HG03139 (cell line): ENCODE results near the gene EFNA1.

Experiments
- ATAC-seq: cut with Tn5 transposase; IDR thresholded peaks from one replicate; pipeline ENCODE4 v1.9.1; 2021; ENCODE audit not compliant: unreplicated experiment

EFNA1 gene

DNA sequence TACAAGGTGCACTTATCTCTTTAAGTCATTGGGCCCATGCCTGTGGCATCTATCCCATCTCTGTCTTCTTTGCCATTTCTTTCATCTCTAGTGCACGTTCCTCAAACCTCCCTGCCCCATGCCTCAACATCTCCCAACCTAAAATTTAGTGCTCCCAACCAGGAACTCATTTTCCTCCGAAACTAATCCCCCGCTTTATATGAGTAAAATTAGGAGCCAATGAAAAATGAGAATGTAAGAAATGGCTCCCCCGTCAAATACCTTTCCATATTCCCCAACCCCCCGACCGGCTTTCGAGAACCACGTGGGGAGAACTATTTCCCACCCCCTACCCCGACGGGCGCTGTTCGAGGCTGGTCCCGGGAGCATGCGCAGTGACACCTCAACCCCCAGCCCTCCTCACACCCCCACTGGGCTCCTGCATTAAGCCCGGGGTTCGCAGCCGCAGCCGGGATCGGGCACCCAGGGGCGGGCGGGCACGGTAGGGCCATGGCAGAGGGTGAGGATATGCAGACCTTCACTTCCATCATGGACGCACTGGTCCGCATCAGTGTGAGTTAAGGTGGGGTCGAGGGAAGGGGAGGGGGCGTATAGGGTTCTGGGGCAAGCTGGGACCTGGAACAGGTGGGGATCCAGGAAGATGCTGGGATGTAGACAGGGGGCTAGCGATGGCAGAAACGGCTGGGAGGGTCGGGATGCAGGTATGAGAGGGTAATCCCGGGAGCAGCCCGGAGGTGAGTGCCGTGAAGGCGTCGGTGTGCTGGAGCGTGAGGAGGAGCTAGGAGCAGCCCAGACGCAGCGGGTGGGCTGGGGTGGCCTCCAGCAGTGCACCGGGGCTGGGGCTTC lies 46.0 kb downstream of the EFNA1 start, which contains the start of gene TRIM46:
Gene TRIM46 (plus strand): TSS at position 372 of the 846 bp plus-strand sequence. CDS start 118 bp downstream, at position 490.
- no peak for ATAC-seq

DNA sequence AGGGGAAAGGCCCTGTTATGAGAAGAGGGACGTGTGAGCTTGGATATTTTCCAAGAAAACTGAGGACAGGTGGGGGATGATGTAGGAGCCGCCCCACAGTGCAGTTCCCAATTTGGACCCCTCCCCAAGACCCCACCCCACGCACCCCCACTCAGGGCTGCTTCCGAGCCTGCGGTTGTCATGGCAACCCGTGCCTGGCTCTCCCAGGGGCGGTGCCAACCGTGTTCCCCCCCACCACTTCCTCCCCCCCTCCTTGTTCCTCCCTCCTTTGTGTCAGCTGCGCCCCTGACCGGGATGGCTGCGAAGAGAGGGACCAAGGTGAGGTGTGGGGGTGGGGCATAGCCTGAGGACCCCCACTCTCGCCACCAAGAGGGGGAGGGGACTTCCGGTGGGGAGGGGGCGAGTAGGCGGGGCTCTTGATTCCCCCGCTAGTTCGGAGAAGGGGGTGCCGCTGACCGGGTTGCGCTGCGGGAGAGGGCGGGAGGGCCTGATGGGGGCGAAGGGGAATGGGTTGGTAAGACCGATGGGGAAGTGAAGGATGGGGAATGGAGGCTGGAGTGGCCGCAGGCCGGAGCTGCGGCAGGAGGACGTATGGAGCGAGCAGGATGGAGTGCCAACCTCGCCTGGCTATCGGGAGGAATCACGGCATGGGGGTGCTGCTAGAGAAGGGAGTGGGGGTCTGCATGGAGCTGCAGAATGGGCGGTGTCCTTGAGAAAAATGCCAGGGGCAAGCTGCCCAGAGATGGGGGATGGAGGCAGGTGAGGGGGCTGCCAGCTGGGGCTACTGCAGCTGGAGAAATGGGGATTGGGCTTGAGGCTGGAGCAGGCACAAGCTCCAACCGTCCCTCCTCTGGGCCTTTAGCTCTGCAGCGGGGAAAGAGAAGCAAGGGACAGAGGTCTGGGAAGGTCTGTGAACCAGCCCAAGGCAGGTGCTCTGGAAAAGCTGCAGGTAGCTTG lies 46.9 kb downstream of the EFNA1 start:
- ATAC-seq = no peak

DNA sequence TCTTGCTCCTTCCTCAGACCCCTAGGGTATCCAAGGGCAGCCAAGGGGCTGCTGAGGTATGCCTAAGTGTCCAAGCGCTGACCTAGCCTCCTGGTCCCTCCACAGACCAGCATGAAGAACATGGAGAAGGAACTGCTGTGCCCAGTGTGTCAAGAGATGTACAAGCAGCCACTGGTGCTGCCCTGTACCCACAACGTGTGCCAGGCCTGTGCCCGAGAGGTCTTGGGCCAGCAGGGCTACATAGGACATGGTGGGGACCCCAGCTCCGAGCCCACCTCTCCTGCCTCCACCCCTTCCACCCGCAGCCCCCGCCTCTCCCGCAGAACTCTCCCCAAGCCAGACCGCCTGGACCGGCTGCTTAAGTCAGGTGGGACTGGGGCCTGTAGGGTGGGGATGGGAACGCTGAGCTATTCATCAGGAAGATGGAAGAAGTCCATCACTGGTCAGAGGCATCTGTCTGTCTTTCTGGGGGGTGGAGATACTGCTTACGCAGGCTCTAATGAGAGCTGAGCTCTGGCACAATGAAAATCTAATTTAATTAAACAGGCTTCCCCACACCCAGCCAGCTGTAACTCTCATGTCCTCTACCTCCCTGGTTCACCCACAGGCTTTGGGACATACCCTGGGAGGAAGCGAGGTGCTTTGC lies 47.7 kb downstream of the EFNA1 start:
- ATAC-seq = no peak

DNA sequence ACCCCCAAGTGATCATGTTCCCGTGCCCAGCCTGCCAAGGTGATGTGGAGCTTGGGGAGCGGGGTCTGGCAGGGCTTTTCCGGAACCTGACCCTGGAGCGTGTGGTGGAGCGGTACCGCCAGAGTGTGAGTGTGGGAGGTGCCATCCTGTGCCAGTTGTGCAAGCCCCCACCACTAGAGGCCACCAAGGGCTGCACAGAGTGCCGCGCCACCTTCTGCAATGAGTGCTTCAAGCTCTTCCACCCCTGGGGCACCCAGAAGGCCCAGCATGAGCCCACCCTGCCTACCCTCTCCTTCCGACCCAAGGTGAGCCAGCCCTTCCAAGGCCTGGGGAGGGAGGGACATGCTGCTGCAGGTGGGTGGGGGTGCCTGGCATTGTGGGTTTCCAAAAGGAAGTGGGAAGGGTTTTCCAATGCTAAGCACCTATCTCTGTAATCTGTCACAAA lies 48.3 kb downstream of the EFNA1 start:
- ATAC-seq = no peak

DNA sequence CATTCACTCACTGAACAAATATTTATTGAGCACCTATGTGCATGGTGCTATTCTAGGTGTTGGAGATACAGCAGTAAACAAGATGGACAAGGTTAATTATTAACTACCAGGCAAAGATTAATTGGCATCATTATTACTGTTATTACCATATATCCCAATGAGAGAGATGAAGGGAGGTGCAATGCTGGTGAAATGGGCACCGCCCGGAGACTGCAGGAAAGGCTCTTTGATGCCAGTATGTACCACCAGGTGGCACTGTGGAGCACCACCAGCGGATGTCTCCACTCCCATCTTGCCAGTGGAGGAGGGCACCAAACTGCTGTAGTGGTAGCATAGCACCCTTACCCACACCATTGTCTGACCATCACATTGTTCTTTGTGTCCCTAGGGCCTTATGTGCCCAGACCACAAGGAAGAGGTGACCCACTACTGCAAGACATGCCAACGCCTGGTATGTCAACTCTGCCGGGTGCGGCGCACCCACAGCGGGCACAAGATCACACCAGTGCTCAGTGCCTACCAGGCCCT lies 48.9 kb downstream of the EFNA1 start:
- ATAC-seq = no peak

DNA sequence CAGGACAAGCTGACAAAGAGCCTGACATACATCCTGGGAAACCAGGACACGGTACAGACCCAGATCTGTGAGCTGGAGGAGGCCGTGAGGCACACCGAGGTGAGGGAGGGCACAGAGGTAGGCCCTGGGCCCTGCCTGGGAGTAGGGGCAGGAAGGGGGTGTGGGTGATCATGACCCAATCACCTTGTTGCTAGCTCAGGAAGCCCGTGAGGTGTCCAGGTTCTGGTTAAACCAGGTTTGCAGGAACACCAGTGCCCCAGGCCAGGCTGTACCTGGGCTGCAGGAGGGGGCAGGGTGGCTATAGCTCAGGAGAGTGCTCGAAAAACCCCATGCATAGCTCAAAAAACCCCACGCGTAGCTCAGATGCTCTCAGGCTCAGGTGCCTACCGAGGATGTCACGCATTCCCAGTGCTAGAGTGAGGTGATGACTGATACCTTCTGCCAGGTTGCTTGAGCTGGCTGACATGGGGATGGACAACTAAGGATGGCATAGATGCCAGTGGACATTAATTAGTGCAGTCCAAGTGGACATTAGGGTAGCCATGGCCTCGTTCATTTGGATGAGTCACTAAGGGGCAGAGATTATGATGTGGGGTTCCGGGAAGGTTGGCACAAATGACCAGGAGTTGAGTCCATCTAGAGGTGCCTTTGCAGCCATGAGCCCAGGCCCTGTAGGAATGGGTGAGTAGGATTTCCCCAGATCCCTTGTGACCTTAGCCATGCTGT lies 49.7 kb downstream of the EFNA1 start:
- ATAC-seq = no peak

DNA sequence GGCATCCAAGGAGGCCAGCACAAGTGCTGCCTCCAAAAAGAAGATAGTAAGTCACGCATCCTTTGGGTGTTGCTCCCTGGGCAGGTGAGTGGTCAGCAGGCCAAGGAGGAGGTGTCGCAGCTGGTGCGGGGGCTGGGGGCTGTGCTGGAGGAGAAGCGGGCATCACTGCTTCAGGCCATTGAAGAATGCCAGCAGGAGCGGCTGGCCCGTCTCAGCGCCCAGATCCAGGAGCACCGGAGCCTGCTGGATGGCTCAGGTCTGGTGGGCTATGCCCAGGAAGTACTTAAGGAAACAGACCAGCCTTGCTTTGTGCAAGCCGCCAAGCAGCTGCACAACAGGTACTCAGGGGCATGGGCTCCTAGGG lies 50.2 kb downstream of the EFNA1 start:
- no peak for ATAC-seq

DNA sequence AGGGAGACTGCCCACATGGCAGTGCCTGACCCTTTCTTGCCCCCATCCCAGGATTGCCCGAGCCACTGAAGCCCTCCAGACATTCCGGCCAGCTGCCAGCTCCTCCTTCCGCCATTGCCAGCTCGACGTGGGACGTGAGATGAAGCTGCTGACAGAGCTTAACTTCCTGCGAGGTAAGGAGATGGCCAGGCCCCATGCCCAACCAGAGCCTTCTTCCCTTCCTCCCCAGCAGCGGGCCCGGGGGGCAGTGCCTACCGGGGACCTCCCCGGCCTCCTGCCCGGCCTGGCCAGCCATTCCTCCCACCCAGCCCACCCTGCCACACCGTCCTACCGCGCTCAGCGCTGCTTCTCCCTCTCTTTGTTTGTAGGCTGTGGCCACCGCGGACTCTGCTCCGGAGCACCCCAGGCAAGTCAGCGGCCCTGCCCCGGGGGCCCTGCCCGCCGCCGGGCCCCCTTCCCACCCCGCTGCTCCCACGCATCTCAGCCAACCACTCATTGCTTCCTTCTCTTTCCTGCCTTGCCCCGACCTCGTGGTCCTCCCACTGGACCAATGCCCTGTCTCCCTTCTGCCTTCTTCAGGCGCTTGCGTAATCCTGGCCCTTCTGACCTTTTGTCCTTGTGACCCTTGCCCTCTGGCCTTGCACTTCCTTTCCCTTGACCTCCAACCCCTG lies 50.9 kb downstream of the EFNA1 start:
- no peak for ATAC-seq

DNA sequence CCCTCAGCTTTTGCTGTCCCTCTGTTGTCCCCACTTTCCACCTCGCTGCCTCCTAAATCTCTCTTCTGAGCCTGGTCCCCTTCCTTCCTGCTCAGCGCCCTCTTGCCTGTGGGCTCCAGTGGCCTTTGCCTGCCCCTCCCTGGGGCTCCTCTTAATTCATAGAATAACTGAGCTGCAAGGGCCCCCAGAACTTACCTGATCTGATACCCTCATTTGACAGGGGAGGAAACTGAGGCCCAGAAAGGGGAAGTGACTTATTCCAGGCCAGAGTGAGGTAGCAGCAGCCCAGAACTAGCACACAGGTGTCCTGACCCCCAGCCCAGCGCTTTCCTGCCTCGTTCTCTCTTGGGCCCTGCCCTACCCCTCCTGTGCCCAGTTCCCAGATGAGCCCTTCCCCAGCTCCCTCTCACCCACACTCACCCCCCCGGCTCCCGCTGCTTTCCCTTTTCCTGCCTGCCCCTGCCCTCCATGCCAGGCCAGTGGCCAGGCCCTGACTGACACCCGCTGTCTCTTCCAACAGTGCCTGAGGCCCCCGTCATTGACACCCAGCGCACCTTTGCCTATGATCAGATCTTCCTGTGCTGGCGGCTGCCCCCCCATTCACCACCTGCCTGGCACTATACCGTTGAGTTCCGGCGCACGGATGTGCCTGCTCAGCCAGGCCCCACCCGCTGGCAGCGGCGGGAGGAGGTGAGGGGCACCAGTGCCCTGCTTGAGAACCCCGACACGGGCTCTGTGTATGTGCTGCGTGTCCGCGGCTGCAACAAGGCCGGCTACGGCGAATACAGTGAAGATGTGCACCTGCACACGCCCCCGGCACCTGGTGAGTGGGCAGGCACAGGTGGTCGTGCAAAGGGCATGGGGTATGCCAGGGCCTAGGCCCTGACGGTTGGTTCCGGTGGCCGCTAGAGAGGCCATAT lies 51.7 kb downstream of the EFNA1 start:
- no peak for ATAC-seq

DNA sequence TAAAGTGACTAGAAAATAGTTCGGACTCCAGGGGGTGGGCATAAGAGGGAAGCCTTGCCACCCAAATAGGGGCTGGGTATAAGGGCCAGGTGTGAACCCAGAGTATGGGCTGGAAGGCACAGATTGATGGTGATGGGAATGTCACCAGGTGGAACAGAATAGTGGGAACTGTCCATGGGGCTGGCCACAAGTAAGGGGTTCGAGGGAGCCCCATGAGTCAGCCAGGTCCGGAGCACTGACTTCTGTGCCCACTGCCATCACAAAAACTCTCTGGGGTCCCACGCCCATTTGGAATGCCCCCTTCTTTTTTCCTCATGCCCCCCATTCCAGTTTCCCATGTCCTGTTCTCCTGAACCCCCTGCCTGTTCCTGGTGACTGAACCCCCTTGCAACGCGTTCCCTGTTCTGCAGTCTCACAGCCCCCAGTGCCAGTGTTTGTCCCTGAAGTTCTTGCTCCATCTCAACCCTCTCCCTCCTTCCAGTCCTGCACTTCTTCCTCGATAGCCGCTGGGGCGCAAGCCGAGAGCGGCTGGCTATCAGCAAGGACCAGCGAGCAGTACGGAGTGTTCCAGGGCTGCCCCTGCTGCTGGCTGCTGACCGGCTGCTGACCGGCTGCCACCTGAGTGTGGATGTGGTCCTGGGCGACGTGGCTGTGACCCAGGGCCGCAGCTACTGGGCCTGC lies 53.8 kb downstream of the EFNA1 start:
- ATAC-seq = no peak

DNA sequence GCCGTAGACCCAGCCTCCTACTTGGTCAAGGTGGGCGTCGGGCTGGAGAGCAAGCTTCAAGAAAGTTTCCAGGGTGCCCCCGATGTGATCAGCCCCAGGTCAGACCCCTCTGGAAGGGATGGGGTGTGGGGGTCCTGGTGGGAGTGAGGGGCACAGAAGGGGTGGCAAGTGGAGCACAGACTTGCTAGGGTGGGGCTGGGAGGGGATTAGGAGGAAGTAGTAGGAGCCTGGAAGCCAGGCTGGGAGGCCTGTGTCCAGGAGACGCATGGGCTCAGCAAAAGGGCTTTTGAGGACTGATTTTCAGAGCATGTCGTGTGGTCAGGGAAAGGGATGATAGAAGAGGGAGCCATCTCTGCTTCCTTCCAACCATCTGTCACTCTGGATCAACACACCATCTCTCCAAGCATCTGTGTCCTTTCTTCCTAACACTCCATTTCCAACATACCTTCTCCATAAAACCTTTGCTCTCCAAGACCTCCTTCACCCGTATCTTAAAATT lies 54.4 kb downstream of the EFNA1 start:
- ATAC-seq = no peak

DNA sequence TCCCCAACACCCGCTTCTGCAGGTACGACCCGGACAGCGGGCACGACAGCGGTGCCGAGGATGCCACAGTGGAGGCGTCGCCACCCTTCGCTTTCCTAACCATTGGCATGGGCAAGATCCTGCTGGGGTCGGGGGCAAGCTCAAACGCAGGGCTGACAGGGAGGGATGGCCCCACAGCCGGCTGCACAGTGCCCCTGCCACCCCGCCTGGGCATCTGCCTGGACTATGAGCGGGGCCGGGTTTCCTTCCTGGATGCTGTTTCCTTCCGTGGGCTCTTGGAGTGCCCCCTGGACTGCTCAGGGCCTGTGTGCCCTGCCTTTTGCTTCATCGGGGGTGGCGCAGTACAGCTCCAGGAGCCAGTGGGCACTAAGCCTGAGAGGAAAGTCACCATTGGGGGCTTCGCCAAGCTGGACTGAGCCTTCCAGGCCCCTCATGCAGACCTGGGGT lies 56.1 kb downstream of the EFNA1 start:
- ATAC-seq = no peak

DNA sequence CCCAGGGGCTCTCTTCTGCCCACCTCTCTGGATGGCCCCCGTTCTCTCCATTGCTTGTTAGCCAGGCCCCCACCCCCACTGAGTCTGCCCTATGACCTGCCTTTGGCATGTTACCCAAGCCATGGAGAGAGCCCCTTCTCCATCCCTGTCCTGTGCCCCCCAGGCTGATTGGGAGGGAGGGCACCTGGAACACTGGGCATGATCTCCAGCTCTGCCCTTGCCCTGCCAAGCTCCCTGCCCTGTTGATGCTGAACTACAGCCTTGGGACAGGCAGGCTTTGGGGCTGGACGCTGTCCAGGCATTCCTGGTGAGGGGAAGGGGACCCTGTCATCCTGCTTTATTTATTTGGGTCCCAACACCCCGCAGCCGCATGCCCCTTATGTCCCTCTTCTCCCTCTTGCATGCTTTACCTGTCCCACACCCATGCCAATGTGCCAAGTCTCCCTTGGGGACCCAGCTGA lies 56.7 kb downstream of the EFNA1 start:
- ATAC-seq = no peak
